Measurements from ENCODE around the gene NIPAL3. TPM values are rescaled to one million over a fixed set of nuclear protein-coding genes. Genes with fewer than 3 reads are reported as not detected.
A peak's percentile ranks its signal among the peaks of the same experiment; 100 is the strongest.
"Not testable (repeated sequence)": the region's sequence is repeated elsewhere in the genome, so short reads cannot be mapped to it uniquely, and the experiment has no call there.

The NIPAL3 gene
- total RNA-seq, 2 experiments from 2014 or later = 38.1 to 41.4 TPM

GRCh38 chr1:24441996-24442668, 26.5 kb downstream of the NIPAL3 start:
- Mint-ChIP-seq H3K36me3 (ENCODE audit: low read depth) (peaks cover 36% of the 10 kb centered on the region), H3K4me3 (no peak overlapping the region), H3K4me1 (no peaks in the 10 kb centered on the region), H3K27me3 (no peaks in the 10 kb centered on the region), H3K27ac (no peak overlapping the region), H3K9me3 (ENCODE audit: low read depth) (no peaks in the 10 kb centered on the region)
- DNase-seq = no peak
- intact Hi-C loops (cut with DNase I, micrococcal nuclease) = no loop called here
- ChIA-PET CTCF (interaction anchor here (1.0 to 1.5 kb wide), 4 partner anchors 35 to 145 kb away, joined by 3 to 5 read pairs (median 4); no protein-coding TSS in a partner anchor), POLR2A (interaction anchor here (1.1 kb wide), 1 partner anchor 41 kb away, joined by 3 read pairs; no protein-coding TSS in a partner anchor)
- no peak for ATAC-seq

- intact Hi-C loops (cut with DNase I, micrococcal nuclease) = no loop called here
- ATAC-seq (no peak), DNase-seq (no peak)
- ChIA-PET POLR2A (interaction anchor here (1.1 kb wide), 1 partner anchor 41 kb away, joined by 3 read pairs; no protein-coding TSS in a partner anchor), CTCF (interaction anchor here (0.5 to 1.5 kb wide), 7 partner anchors 18 to 312 kb away, joined by 3 to 6 read pairs (median 3); no protein-coding TSS in a partner anchor)
- Mint-ChIP-seq H3K4me3 (no peak overlapping the region), H3K4me1 (no peaks in the 10 kb centered on the region), H3K27ac (no peak overlapping the region), H3K36me3 (ENCODE audit: low read depth) (peaks cover 37% of the 10 kb centered on the region), H3K27me3 (no peaks in the 10 kb centered on the region), H3K9me3 (ENCODE audit: low read depth) (no peaks in the 10 kb centered on the region)
Observed at GRCh38 chr1:24442764-24443163, 27.2 kb downstream of the NIPAL3 start.

GRCh38 chr1:24443241-24443656, 27.6 kb downstream of the NIPAL3 start:
- H3K27ac Mint-ChIP-seq = no peak overlapping the region
- ATAC-seq (no peak), DNase-seq (no peak)
- H3K4me1 Mint-ChIP-seq = no peaks in the 10 kb centered on the region
- H3K4me3 Mint-ChIP-seq = no peak overlapping the region
- intact Hi-C loops (cut with DNase I, micrococcal nuclease) = no loop called here
- H3K9me3 Mint-ChIP-seq (ENCODE audit: low read depth) = no peaks in the 10 kb centered on the region
- peaks cover 37% of the 10 kb centered on the region for H3K36me3 Mint-ChIP-seq (ENCODE audit: low read depth)
- ChIA-PET POLR2A (interaction anchor here (1.1 kb wide), 1 partner anchor 40 kb away, joined by 3 read pairs; no protein-coding TSS in a partner anchor), CTCF (interaction anchor here (0.5 to 1.5 kb wide), 8 partner anchors 9 to 313 kb away, joined by 3 to 6 read pairs (median 4); no protein-coding TSS in a partner anchor)
- no peaks in the 10 kb centered on the region for H3K27me3 Mint-ChIP-seq

- ATAC-seq; intact Hi-C loops (cut with DNase I, micrococcal nuclease); H3K4me1 Mint-ChIP-seq; H3K9me3 Mint-ChIP-seq (ENCODE audit: low read depth); POLR2A ChIA-PET; DNase-seq; H3K4me3 Mint-ChIP-seq; H3K27ac Mint-ChIP-seq; H3K27me3 Mint-ChIP-seq: not testable (repeated sequence)
- H3K36me3 Mint-ChIP-seq (ENCODE audit: low read depth) = peaks cover 49% of the 10 kb centered on the region
- CTCF ChIA-PET = interaction anchor here (0.6 kb wide), 1 partner anchor 452 kb away, joined by 3 read pairs; no protein-coding TSS in a partner anchor
Observed at GRCh38 chr1:24446446-24446845, 30.8 kb downstream of the NIPAL3 start.

- Mint-ChIP-seq H3K27ac (no peak overlapping the region), H3K36me3 (ENCODE audit: low read depth) (peaks cover 58% of the 10 kb centered on the region)
- POLR2A ChIA-PET = no interaction called here
Observed at GRCh38 chr1:24450316-24450715, 34.7 kb downstream of the NIPAL3 start.

GRCh38 chr1:24450857-24451397, 35.3 kb downstream of the NIPAL3 start:
- Mint-ChIP-seq H3K36me3 (ENCODE audit: low read depth) (peaks cover 55% of the 10 kb centered on the region), H3K27ac (peak overlapping the region; percentile 80)
- intact Hi-C loops (cut with DNase I, micrococcal nuclease) = no loop called here

More at GRCh38 chr1:24450316-24450715, 34.7 kb downstream of the NIPAL3 start:
- ATAC-seq (no peak), DNase-seq (no peak)
- H3K27me3 Mint-ChIP-seq = no peaks in the 10 kb centered on the region
- peaks cover 7% of the 10 kb centered on the region for H3K4me1 Mint-ChIP-seq
- intact Hi-C loops (cut with DNase I, micrococcal nuclease) = no loop called here
- CTCF ChIA-PET = no interaction called here
- H3K4me3 Mint-ChIP-seq = no peak overlapping the region
- H3K9me3 Mint-ChIP-seq (ENCODE audit: low read depth) = no peaks in the 10 kb centered on the region

GRCh38 chr1:24451746-24452145, 36.1 kb downstream of the NIPAL3 start:
- intact Hi-C loops (cut with DNase I, micrococcal nuclease) = no loop called here
- H3K27ac Mint-ChIP-seq = no peak overlapping the region
- CTCF ChIA-PET = interaction anchor here (0.6 to 2.2 kb wide), 6 partner anchors 8 to 135 kb away, joined by 3 to 6 read pairs (median 4); no protein-coding TSS in a partner anchor

More at GRCh38 chr1:24450857-24451397, 35.3 kb downstream of the NIPAL3 start:
- ChIA-PET POLR2A (no interaction called here), CTCF (no interaction called here)
- no peaks in the 10 kb centered on the region for H3K9me3 Mint-ChIP-seq (ENCODE audit: low read depth)
- no peak for DNase-seq
- H3K4me1 Mint-ChIP-seq = peaks cover 7% of the 10 kb centered on the region
- no peak overlapping the region for H3K4me3 Mint-ChIP-seq
- H3K27me3 Mint-ChIP-seq = no peaks in the 10 kb centered on the region
- no peak for ATAC-seq

GRCh38 chr1:24452922-24453485, 37.4 kb downstream of the NIPAL3 start:
- no peak for ATAC-seq

More at GRCh38 chr1:24451746-24452145, 36.1 kb downstream of the NIPAL3 start:
- POLR2A ChIA-PET = interaction anchor here (0.7 kb wide), 2 partner anchors 315 to 332 kb away, joined by 7 to 10 read pairs; no protein-coding TSS in a partner anchor
- H3K36me3 Mint-ChIP-seq (ENCODE audit: low read depth) = peaks cover 53% of the 10 kb centered on the region
- H3K27me3 Mint-ChIP-seq = no peaks in the 10 kb centered on the region
- H3K4me1 Mint-ChIP-seq = peaks cover 7% of the 10 kb centered on the region
- DNase-seq = no peak
- no peak for ATAC-seq
- no peaks in the 10 kb centered on the region for H3K9me3 Mint-ChIP-seq (ENCODE audit: low read depth)
- H3K4me3 Mint-ChIP-seq = no peak overlapping the region

GRCh38 chr1:24454673-24455072, 39.1 kb downstream of the NIPAL3 start:
- ChIA-PET CTCF (interaction anchor here (0.6 to 1.9 kb wide), 2 partner anchors 40 to 672 kb away, joined by 4 to 5 read pairs; partner anchors contain the start of gene NIPAL3), POLR2A (interaction anchor here (0.7 kb wide), 1 partner anchor 511 kb away, joined by 4 read pairs; no protein-coding TSS in a partner anchor)
- H3K27me3 Mint-ChIP-seq = no peaks in the 10 kb centered on the region
- ATAC-seq = peak; percentile 33
- peaks cover 63% of the 10 kb centered on the region for H3K36me3 Mint-ChIP-seq (ENCODE audit: low read depth)
- H3K9me3 Mint-ChIP-seq (ENCODE audit: low read depth) = no peaks in the 10 kb centered on the region
- intact Hi-C loops (cut with DNase I, micrococcal nuclease) = no loop called here
- no peak overlapping the region for H3K27ac Mint-ChIP-seq
- no peak for DNase-seq
- no peak overlapping the region for H3K4me3 Mint-ChIP-seq
- peaks cover 10% of the 10 kb centered on the region for H3K4me1 Mint-ChIP-seq

More at GRCh38 chr1:24452922-24453485, 37.4 kb downstream of the NIPAL3 start:
- intact Hi-C loops (cut with DNase I, micrococcal nuclease) = no loop called here
- Mint-ChIP-seq H3K4me1 (peaks cover 7% of the 10 kb centered on the region), H3K4me3 (no peak overlapping the region), H3K27ac (no peak overlapping the region), H3K9me3 (ENCODE audit: low read depth) (no peaks in the 10 kb centered on the region), H3K36me3 (ENCODE audit: low read depth) (peaks cover 59% of the 10 kb centered on the region), H3K27me3 (no peaks in the 10 kb centered on the region)
- ChIA-PET CTCF (interaction anchor here (0.8 to 2.2 kb wide), 4 partner anchors 12 to 134 kb away, joined by 3 to 6 read pairs (median 5); partner anchors contain the start of gene NIPAL3), POLR2A (interaction anchor here (0.7 kb wide), 1 partner anchor 51 kb away, joined by 3 read pairs; no protein-coding TSS in a partner anchor)
- DNase-seq = no peak

- Mint-ChIP-seq H3K36me3 (ENCODE audit: low read depth) (peaks cover 65% of the 10 kb centered on the region), H3K4me3 (no peak overlapping the region), H3K27me3 (no peaks in the 10 kb centered on the region), H3K9me3 (ENCODE audit: low read depth) (no peaks in the 10 kb centered on the region), H3K27ac (no peak overlapping the region), H3K4me1 (peaks cover 14% of the 10 kb centered on the region)
- DNase-seq = no peak
- no peak for ATAC-seq
- ChIA-PET CTCF (no interaction called here), POLR2A (no interaction called here)
- intact Hi-C loops (cut with DNase I, micrococcal nuclease) = no loop called here
Observed at GRCh38 chr1:24455272-24455671, 39.7 kb downstream of the NIPAL3 start.

- no peak for ATAC-seq
- no peak overlapping the region for H3K27ac Mint-ChIP-seq
- H3K4me3 Mint-ChIP-seq = no peak overlapping the region
- peaks cover 69% of the 10 kb centered on the region for H3K36me3 Mint-ChIP-seq (ENCODE audit: low read depth)
- ChIA-PET POLR2A (no interaction called here), CTCF (interaction anchor here (0.8 to 1.6 kb wide), 3 partner anchors 9 to 258 kb away, joined by 3 to 6 read pairs (median 3); no protein-coding TSS in a partner anchor)
- no peak for DNase-seq
- H3K9me3 Mint-ChIP-seq (ENCODE audit: low read depth) = peaks cover 2% of the 10 kb centered on the region
- peaks cover 18% of the 10 kb centered on the region for H3K4me1 Mint-ChIP-seq
- intact Hi-C loops (cut with DNase I, micrococcal nuclease) = no loop called here
- no peaks in the 10 kb centered on the region for H3K27me3 Mint-ChIP-seq
Observed at GRCh38 chr1:24457866-24458265, 42.3 kb downstream of the NIPAL3 start.

Data from activated CD4-positive, alpha-beta T cell treated with anti-CD3 and anti-CD28 coated beads for 36 hours (primary cell).